HepG2 (cell line): ENCODE measurements around the gene SEMA3G. TPM values are rescaled to one million over a fixed set of nuclear protein-coding genes. Genes with fewer than 3 reads are reported as not detected.

Experiments used
- ATAC-seq: fragments of 200-7000 bp; cut with Tn5 transposase; 3 replicates; pipeline ENCODE4 v1.9.1; 2020; ENCODE audit warnings: mild to moderate bottlenecking, moderate library complexity
- BruUV-seq: library from RNA; stranded (reverse); fragments of 400-500 nt; replicated peaks from 2 replicates; lab custom pipeline; 2021; lab: Mats Ljungman, UMichigan
- CTCF ChIA-PET: fragments of 300-600 bp; formaldehyde crosslinking; extraction: SDS; loops from one replicate; lab custom pipeline; 2021; ENCODE audit warnings: low total read pairs, inconsistent platforms, low intra/inter-chr PET ratio; lab: Yijun Ruan, JAX
- POLR2A ChIA-PET: fragments of 350-600 bp; sonication (Branson Sonifier 250); formaldehyde crosslinking; loops from one replicate; lab custom pipeline; 2020; ENCODE audit warnings: antibody characterized with exemption, inconsistent platforms; lab: Yijun Ruan, JAX
- DNase-seq: peaks from one replicate; pipeline ENCODE4 v3.0.0-alpha.2; 2015; ENCODE audit warnings: low spot score
- FAIRE-seq: peaks from 3 replicates; lab custom pipeline; 2011; peaks lifted over from hg19 to GRCh38; lab: Jason Lieb, UNC
- H2AFZ ChIP-seq: one replicate; pipeline ENCODE4 v1.6.1; 2011; ENCODE audit warnings: low read length, inconsistent platforms
- H3K27ac ChIP-seq: fragments of 300-600 bp; 3 replicates; pipeline ENCODE4 v1.8.0; 2011; ENCODE audit warnings: mixed run types, mild to moderate bottlenecking, mixed read lengths, low read length, inconsistent platforms; ENCODE audit not compliant: insufficient read depth; ENCODE audit errors: extremely low read length
- H3K27me3 ChIP-seq, 2 experiments: fragments of 200-600 bp in 1 of 2; 2 replicates in 1 of 2; 3 replicates in 1 of 2; pipeline versions ENCODE4 v1.6.0 to v1.8.0; 2011; ENCODE audit warnings: low read length in 2 of 2, mild to moderate bottlenecking in 2 of 2, moderate library complexity in 2 of 2, inconsistent platforms in 1 of 2; ENCODE audit not compliant: insufficient read depth in 2 of 2, control insufficient read depth in 1 of 2
- H3K36me3 ChIP-seq, 2 experiments: fragments of 200-600 bp in 1 of 2; replicated peaks in 1 of 2; 2 replicates in 1 of 2; 3 replicates in 1 of 2; pipeline versions ENCODE4 v1.5.1 to v1.8.0; 2011; ENCODE audit warnings: low read length in 2 of 2, inconsistent platforms in 1 of 2; ENCODE audit not compliant: insufficient read depth in 2 of 2, control insufficient read depth in 1 of 2
- H3K4me1 ChIP-seq: 2 replicates; pipeline ENCODE4 v1.5.1; 2012; ENCODE audit warnings: low read length, inconsistent platforms; ENCODE audit not compliant: insufficient read depth
- H3K4me2 ChIP-seq: 2 replicates; pipeline ENCODE4 v1.6.0; 2011; ENCODE audit warnings: low read depth, low read length, inconsistent platforms
- H3K4me3 ChIP-seq, 3 experiments: fragments of 200-600 bp in 1 of 3; sonication (generic), shearing (Covaris generic) in 1 of 3; replicated peaks in 1 of 3; 2 replicates each; pipeline ENCODE4 v1.5.1; 2011 to 2016; ENCODE audit warnings: low read length in 3 of 3, inconsistent platforms in 2 of 3, low read depth in 2 of 3, mild to moderate bottlenecking in 2 of 3, control low read depth in 1 of 3, mixed read lengths in 1 of 3; ENCODE audit not compliant: insufficient read depth in 1 of 3
- H3K79me2 ChIP-seq: one replicate; pipeline ENCODE4 v1.6.1; 2011; ENCODE audit warnings: low read length, inconsistent platforms; ENCODE audit not compliant: insufficient read depth
- H3K9ac ChIP-seq: 2 replicates; pipeline ENCODE4 v1.6.0; 2011; ENCODE audit warnings: mild to moderate bottlenecking, low read depth, low read length, inconsistent platforms; ENCODE audit not compliant: insufficient read depth
- H3K9me3 ChIP-seq: 2 replicates; pipeline ENCODE4 v1.5.1; 2012; ENCODE audit warnings: mild to moderate bottlenecking, low read length
- H4K20me1 ChIP-seq: 2 replicates; pipeline ENCODE4 v1.6.0; 2011; ENCODE audit warnings: inconsistent platforms, mild to moderate bottlenecking, low read length, moderate library complexity; ENCODE audit not compliant: insufficient read depth
- PRDM10 ChIP-seq: sonication (generic); formaldehyde crosslinking; IDR thresholded peaks from 2 replicates; pipeline ENCODE4 v1.4.0; 2020; ENCODE audit warnings: low read depth, missing genetic modification reagents
- ZMAT3 ChIP-seq: sonication (generic); formaldehyde crosslinking; conservative IDR thresholded peaks from 2 replicates; pipeline ENCODE4 v1.7.0; 2021; ENCODE audit warnings: missing genetic modification reagents
- ZNF318 ChIP-seq: sonication (generic); formaldehyde crosslinking; IDR thresholded peaks from 2 replicates; pipeline ENCODE4 v1.4.0; 2020; ENCODE audit warnings: mild to moderate bottlenecking, missing genetic modification reagents
- ZNF792 ChIP-seq: IDR thresholded peaks from 2 replicates; pipeline ENCODE4 v1.6.1; 2016
- WGBS: methylation state at CpG from one replicate; pipeline ENCODE4 v1.1.6; 2017; ENCODE audit warnings: low lambda C conversion rate; 5-methylcytosine and 5-hydroxymethylcytosine counted together
- in situ Hi-C: cut with HindIII; loops from 2 replicates; pipeline ENCODE4 v1.10.0; 2017; ENCODE audit warnings: low pct_unique_long_range_greater_than_20kb; ENCODE audit not compliant: extremely low pct_ligation_motif_present
- intact Hi-C: fragments of 100-400 bp; cut with micrococcal nuclease; formaldehyde crosslinking; loops from one replicate; pipeline ENCODE4 v1.10.0; 2022; ENCODE audit not compliant: unreplicated experiment
- polyA plus RNA-seq, 8 experiments: library from polyadenylated mRNA; depleted of rRNA in 3 of 8; stranded (reverse) in 7 of 8; unstranded in 1 of 8; fragments of >200 nt; fragmentation: Illumina TruSeq in 4 of 8; extraction: Trizol in 4 of 8; gene quantifications; 2 replicates each; pipeline versions ENCODE4 v1.2.1 to v1.2.3, GENCODE V29; 2011 to 2016; ENCODE audit warnings: low read depth in 4 of 8, missing spikeins in 1 of 8, mixed read lengths in 1 of 8; ENCODE audit not compliant: insufficient read depth in 1 of 8
- total RNA-seq, 5 experiments: library from RNA; depleted of rRNA; stranded (reverse); fragments of >200 nt; fragmentation: Illumina TruSeq; extraction: Trizol; gene quantifications; 2 replicates each; pipeline ENCODE4 v1.2.3, GENCODE V29; 2016; ENCODE audit warnings: low read depth in 1 of 5
- TF ChIP-seq, protein P1 (sequence below): sonication (generic); formaldehyde crosslinking; IDR thresholded peaks from 2 replicates; pipeline ENCODE4 v1.5.1; 2020; ENCODE audit warnings: mild to moderate bottlenecking, missing genetic modification reagents, moderate library complexity

SEMA3G gene
- total and polyA plus RNA-seq, 2 of the 13 experiments (the other 11 are each of a cell fraction or from before 2014, with no cell fraction given), result 6.1 to 8.3 TPM

DNA sequence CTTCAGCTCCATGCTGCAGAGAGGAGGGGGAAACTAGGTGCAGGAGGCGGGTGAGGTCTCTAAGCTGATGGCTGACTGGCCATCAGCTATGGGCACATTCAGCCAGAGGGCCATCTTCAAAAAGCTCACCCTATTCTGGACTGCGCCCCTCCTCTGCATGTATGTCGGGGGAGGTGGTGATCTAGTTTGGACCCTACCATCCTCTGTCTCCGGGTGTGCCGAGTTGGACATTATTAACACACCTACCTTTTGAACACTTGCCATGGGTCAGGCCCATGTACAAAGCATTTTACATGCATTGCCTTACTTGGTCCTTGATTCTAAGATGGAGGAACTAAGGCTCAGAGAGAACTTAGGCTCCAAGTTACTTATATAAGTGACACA lies 11.9 kb upstream of the SEMA3G start:
- H3K79me2 ChIP-seq, result peaks cover 20% of the 10 kb centered on the region
- WGBS, result 75% methylated on average over 5 of the region's 5 CpGs
- H3K9me3 ChIP-seq, result no peaks in the 10 kb centered on the region
- in situ Hi-C loops (loop anchor here (10.0 kb wide), 1 partner anchor 228 kb away; the partner anchor contains the start of genes GNL3 and PBRM1), intact Hi-C loops (no loop called here)
- H2AFZ ChIP-seq, result no peak overlapping the region
- ChIA-PET POLR2A (interaction anchor here (1.5 kb wide), 1 partner anchor 79 kb away, joined by 6 read pairs; the partner anchor contains the start of gene UQCC5), CTCF (no interaction called here)
- no peaks in the 10 kb centered on the region for H4K20me1 ChIP-seq
- H3K4me1 ChIP-seq, result peaks cover 52% of the 10 kb centered on the region
- H3K4me2 ChIP-seq, result peak overlapping the region; percentile 85
- TSS peak; percentile 43 for BruUV-seq
- DNase-seq (no peak), ATAC-seq (no peak), FAIRE-seq (no peak)
- peaks cover 9 to 26% of the 10 kb centered on the region in 2 experiments; a peak in 4 of 5 replicates for H3K36me3 ChIP-seq
- H3K27me3 ChIP-seq, result no peaks in the 10 kb centered on the region; a peak in 1 of 5 replicates
- TF ChIP-seq ZNF792 (CRISPR knock-in tag) (no peak), ZMAT3 (CRISPR knock-in tag) (no peak), PRDM10 (peak; percentile 80; the same call in 1 of the 2 replicates), ZNF318 (CRISPR knock-in tag) (peak; percentile 29; the same call in 1 of the 2 replicates)
- TF ChIP-seq, protein P1, sequence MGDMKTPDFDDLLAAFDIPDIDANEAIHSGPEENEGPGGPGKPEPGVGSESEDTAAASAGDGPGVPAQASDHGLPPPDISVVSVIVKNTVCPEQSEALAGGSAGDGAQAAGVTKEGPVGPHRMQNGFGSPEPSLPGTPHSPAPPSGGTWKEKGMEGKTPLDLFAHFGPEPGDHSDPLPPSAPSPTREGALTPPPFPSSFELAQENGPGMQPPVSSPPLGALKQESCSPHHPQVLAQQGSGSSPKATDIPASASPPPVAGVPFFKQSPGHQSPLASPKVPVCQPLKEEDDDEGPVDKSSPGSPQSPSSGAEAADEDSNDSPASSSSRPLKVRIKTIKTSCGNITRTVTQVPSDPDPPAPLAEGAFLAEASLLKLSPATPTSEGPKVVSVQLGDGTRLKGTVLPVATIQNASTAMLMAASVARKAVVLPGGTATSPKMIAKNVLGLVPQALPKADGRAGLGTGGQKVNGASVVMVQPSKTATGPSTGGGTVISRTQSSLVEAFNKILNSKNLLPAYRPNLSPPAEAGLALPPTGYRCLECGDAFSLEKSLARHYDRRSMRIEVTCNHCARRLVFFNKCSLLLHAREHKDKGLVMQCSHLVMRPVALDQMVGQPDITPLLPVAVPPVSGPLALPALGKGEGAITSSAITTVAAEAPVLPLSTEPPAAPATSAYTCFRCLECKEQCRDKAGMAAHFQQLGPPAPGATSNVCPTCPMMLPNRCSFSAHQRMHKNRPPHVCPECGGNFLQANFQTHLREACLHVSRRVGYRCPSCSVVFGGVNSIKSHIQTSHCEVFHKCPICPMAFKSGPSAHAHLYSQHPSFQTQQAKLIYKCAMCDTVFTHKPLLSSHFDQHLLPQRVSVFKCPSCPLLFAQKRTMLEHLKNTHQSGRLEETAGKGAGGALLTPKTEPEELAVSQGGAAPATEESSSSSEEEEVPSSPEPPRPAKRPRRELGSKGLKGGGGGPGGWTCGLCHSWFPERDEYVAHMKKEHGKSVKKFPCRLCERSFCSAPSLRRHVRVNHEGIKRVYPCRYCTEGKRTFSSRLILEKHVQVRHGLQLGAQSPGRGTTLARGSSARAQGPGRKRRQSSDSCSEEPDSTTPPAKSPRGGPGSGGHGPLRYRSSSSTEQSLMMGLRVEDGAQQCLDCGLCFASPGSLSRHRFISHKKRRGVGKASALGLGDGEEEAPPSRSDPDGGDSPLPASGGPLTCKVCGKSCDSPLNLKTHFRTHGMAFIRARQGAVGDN, result 0 out of 2 replicates have a peak, but pooled peaks have one; percentile 26
- H3K9ac ChIP-seq, result peak overlapping the region; percentile 90; the same call in 1 of the 2 replicates
- peak overlapping the region; percentile 90 to 96 (median 92) for H3K4me3 ChIP-seq
- no peak overlapping the region for H3K27ac ChIP-seq
